HepG2 (cell line): ENCODE data around the gene C3orf38. TPM values are rescaled to one million over a fixed set of nuclear protein-coding genes. Genes with fewer than 3 reads are reported as not detected.

Source experiments
- ATAC-seq: fragments of 200-7000 bp; cut with Tn5 transposase; 3 replicates; pipeline ENCODE4 v1.9.1; 2020; ENCODE audit warnings: mild to moderate bottlenecking, moderate library complexity
- BruUV-seq: library from RNA; stranded (reverse); fragments of 400-500 nt; replicated peaks from 2 replicates; lab custom pipeline; 2021; lab: Mats Ljungman, UMichigan
- CTCF ChIA-PET: fragments of 300-600 bp; formaldehyde crosslinking; extraction: SDS; loops from one replicate; lab custom pipeline; 2021; ENCODE audit warnings: low total read pairs, inconsistent platforms, low intra/inter-chr PET ratio; lab: Yijun Ruan, JAX
- POLR2A ChIA-PET: fragments of 350-600 bp; sonication (Branson Sonifier 250); formaldehyde crosslinking; loops from one replicate; lab custom pipeline; 2020; ENCODE audit warnings: antibody characterized with exemption, inconsistent platforms; lab: Yijun Ruan, JAX
- DNase-seq: peaks from one replicate; pipeline ENCODE4 v3.0.0-alpha.2; 2015; ENCODE audit warnings: low spot score
- FAIRE-seq: peaks from 3 replicates; lab custom pipeline; 2011; peaks lifted over from hg19 to GRCh38; lab: Jason Lieb, UNC
- H2AFZ ChIP-seq: one replicate; pipeline ENCODE4 v1.6.1; 2011; ENCODE audit warnings: low read length, inconsistent platforms
- H3K27ac ChIP-seq: fragments of 300-600 bp; 3 replicates; pipeline ENCODE4 v1.8.0; 2011; ENCODE audit warnings: mixed run types, mild to moderate bottlenecking, mixed read lengths, low read length, inconsistent platforms; ENCODE audit not compliant: insufficient read depth; ENCODE audit errors: extremely low read length
- H3K27me3 ChIP-seq, 2 experiments: fragments of 200-600 bp in 1 of 2; 2 replicates in 1 of 2; 3 replicates in 1 of 2; pipeline versions ENCODE4 v1.6.0 to v1.8.0; 2011; ENCODE audit warnings: low read length in 2 of 2, mild to moderate bottlenecking in 2 of 2, moderate library complexity in 2 of 2, inconsistent platforms in 1 of 2; ENCODE audit not compliant: insufficient read depth in 2 of 2, control insufficient read depth in 1 of 2
- H3K36me3 ChIP-seq, 2 experiments: fragments of 200-600 bp in 1 of 2; replicated peaks in 1 of 2; 2 replicates in 1 of 2; 3 replicates in 1 of 2; pipeline versions ENCODE4 v1.5.1 to v1.8.0; 2011; ENCODE audit warnings: low read length in 2 of 2, inconsistent platforms in 1 of 2; ENCODE audit not compliant: insufficient read depth in 2 of 2, control insufficient read depth in 1 of 2
- H3K4me1 ChIP-seq: 2 replicates; pipeline ENCODE4 v1.5.1; 2012; ENCODE audit warnings: low read length, inconsistent platforms; ENCODE audit not compliant: insufficient read depth
- H3K4me2 ChIP-seq: 2 replicates; pipeline ENCODE4 v1.6.0; 2011; ENCODE audit warnings: low read depth, low read length, inconsistent platforms
- H3K4me3 ChIP-seq, 3 experiments: fragments of 200-600 bp in 1 of 3; sonication (generic), shearing (Covaris generic) in 1 of 3; replicated peaks in 1 of 3; 2 replicates each; pipeline ENCODE4 v1.5.1; 2011 to 2016; ENCODE audit warnings: low read length in 3 of 3, inconsistent platforms in 2 of 3, low read depth in 2 of 3, mild to moderate bottlenecking in 2 of 3, control low read depth in 1 of 3, mixed read lengths in 1 of 3; ENCODE audit not compliant: insufficient read depth in 1 of 3
- H3K79me2 ChIP-seq: one replicate; pipeline ENCODE4 v1.6.1; 2011; ENCODE audit warnings: low read length, inconsistent platforms; ENCODE audit not compliant: insufficient read depth
- H3K9ac ChIP-seq: 2 replicates; pipeline ENCODE4 v1.6.0; 2011; ENCODE audit warnings: mild to moderate bottlenecking, low read depth, low read length, inconsistent platforms; ENCODE audit not compliant: insufficient read depth
- H3K9me3 ChIP-seq: 2 replicates; pipeline ENCODE4 v1.5.1; 2012; ENCODE audit warnings: mild to moderate bottlenecking, low read length
- H4K20me1 ChIP-seq: 2 replicates; pipeline ENCODE4 v1.6.0; 2011; ENCODE audit warnings: inconsistent platforms, mild to moderate bottlenecking, low read length, moderate library complexity; ENCODE audit not compliant: insufficient read depth
- CENPT ChIP-seq: sonication (generic); formaldehyde crosslinking; IDR thresholded peaks from 2 replicates; pipeline ENCODE4 v1.8.0; 2022; ENCODE audit warnings: low read depth, mild to moderate bottlenecking, moderate library complexity, missing genetic modification reagents
- KAT7 ChIP-seq: IDR thresholded peaks from 2 replicates; pipeline ENCODE4 v1.6.1; 2018; ENCODE audit warnings: borderline replicate concordance, missing compliant biosample characterization
- PBX3 ChIP-seq: sonication (generic); formaldehyde crosslinking; IDR thresholded peaks from 2 replicates; pipeline ENCODE4 v1.8.1; 2023; ENCODE audit warnings: missing genetic modification reagents, inconsistent platforms, borderline replicate concordance
- RNF2 ChIP-seq: fragments of 450-650 bp; conservative IDR thresholded peaks from 2 replicates; pipeline ENCODE4 v1.6.1; 2016; ENCODE audit warnings: low read depth
- RXRB ChIP-seq: IDR thresholded peaks from 2 replicates; pipeline ENCODE4 v1.6.1; 2016; ENCODE audit warnings: borderline replicate concordance, missing genetic modification reagents, missing compliant biosample characterization
- SP140L ChIP-seq: sonication (generic); formaldehyde crosslinking; IDR thresholded peaks from 2 replicates; pipeline ENCODE4 v1.4.0; 2020; ENCODE audit warnings: missing genetic modification reagents, borderline replicate concordance
- ZNF124 ChIP-seq: sonication (generic); formaldehyde crosslinking; IDR thresholded peaks from 2 replicates; pipeline ENCODE4 v1.4.0; 2020; ENCODE audit warnings: missing genetic modification reagents
- WGBS: methylation state at CpG from one replicate; pipeline ENCODE4 v1.1.6; 2017; ENCODE audit warnings: low lambda C conversion rate; 5-methylcytosine and 5-hydroxymethylcytosine counted together
- in situ Hi-C: cut with HindIII; loops from 2 replicates; pipeline ENCODE4 v1.10.0; 2017; ENCODE audit warnings: low pct_unique_long_range_greater_than_20kb; ENCODE audit not compliant: extremely low pct_ligation_motif_present
- intact Hi-C: fragments of 100-400 bp; cut with micrococcal nuclease; formaldehyde crosslinking; loops from one replicate; pipeline ENCODE4 v1.10.0; 2022; ENCODE audit not compliant: unreplicated experiment
- polyA plus RNA-seq, 8 experiments: library from polyadenylated mRNA; depleted of rRNA in 3 of 8; stranded (reverse) in 7 of 8; unstranded in 1 of 8; fragments of >200 nt; fragmentation: Illumina TruSeq in 4 of 8; extraction: Trizol in 4 of 8; gene quantifications; 2 replicates each; pipeline versions ENCODE4 v1.2.1 to v1.2.3, GENCODE V29; 2011 to 2016; ENCODE audit warnings: low read depth in 4 of 8, missing spikeins in 1 of 8, mixed read lengths in 1 of 8; ENCODE audit not compliant: insufficient read depth in 1 of 8
- total RNA-seq, 5 experiments: library from RNA; depleted of rRNA; stranded (reverse); fragments of >200 nt; fragmentation: Illumina TruSeq; extraction: Trizol; gene quantifications; 2 replicates each; pipeline ENCODE4 v1.2.3, GENCODE V29; 2016; ENCODE audit warnings: low read depth in 1 of 5
- TF ChIP-seq, protein P1 (sequence below): sonication (generic); formaldehyde crosslinking; IDR thresholded peaks from 2 replicates; pipeline ENCODE4 v1.5.0; 2020; ENCODE audit warnings: mild to moderate bottlenecking, missing genetic modification reagents, borderline replicate concordance

Gene C3orf38
- total and polyA plus RNA-seq, 2 of the 13 experiments (the other 11 are each of a cell fraction or from before 2014, with no cell fraction given) = 6.0 to 17.5 TPM

DNA sequence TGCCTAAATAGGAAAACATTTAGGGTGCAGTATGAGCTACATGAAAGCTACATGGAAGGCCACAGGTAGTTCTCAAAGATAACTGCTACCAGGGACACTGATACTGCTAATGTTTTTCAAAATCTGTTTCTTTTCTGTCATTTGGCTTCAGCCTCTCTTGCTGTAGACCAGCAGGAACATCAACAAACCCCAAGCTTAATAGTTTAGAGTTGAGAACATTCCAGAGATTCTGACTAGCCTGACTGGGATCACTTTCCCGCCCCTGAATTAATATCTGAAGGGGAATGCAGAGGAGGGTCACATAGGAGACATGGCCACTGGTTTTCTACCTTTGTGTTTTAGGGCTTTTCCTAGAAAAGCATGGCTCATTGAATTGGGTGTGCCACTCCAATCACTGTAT, 16.9 kb upstream of the C3orf38 start:
- H3K9ac ChIP-seq = no peak overlapping the region
- no peak for FAIRE-seq
- H3K9me3 ChIP-seq = no peaks in the 10 kb centered on the region
- H3K4me3 ChIP-seq = no peak overlapping the region
- H3K36me3 ChIP-seq = peaks cover 0 to 23% of the 10 kb centered on the region in 2 experiments; a peak in 1 of 5 replicates
- intact Hi-C loops = loop anchor here (5.0 kb wide), 1 partner anchor 76 kb away; the partner anchor contains the start of genes CGGBP1 and ZNF654
- POLR2A ChIA-PET = no interaction called here
- H3K4me2 ChIP-seq = no peak overlapping the region
- no peak overlapping the region for H2AFZ ChIP-seq
- H3K27ac ChIP-seq = no peak overlapping the region
- CTCF ChIA-PET = no interaction called here
- no peaks in the 10 kb centered on the region for H3K27me3 ChIP-seq
- no peak for ATAC-seq
- no peaks in the 10 kb centered on the region for H4K20me1 ChIP-seq
- no peak for DNase-seq
- 100% methylated on average over 1 of the region's 1 CpG for WGBS
- BruUV-seq = no TSS peak
- TF ChIP-seq PBX3 (CRISPR knock-in tag) (no peak), RXRB (CRISPR knock-in tag) (no peak), CENPT (CRISPR knock-in tag) (no peak), RNF2 (no peak), ZNF124 (CRISPR knock-in tag) (no peak), KAT7 (no peak), SP140L (no peak)
- TF ChIP-seq, protein P1, sequence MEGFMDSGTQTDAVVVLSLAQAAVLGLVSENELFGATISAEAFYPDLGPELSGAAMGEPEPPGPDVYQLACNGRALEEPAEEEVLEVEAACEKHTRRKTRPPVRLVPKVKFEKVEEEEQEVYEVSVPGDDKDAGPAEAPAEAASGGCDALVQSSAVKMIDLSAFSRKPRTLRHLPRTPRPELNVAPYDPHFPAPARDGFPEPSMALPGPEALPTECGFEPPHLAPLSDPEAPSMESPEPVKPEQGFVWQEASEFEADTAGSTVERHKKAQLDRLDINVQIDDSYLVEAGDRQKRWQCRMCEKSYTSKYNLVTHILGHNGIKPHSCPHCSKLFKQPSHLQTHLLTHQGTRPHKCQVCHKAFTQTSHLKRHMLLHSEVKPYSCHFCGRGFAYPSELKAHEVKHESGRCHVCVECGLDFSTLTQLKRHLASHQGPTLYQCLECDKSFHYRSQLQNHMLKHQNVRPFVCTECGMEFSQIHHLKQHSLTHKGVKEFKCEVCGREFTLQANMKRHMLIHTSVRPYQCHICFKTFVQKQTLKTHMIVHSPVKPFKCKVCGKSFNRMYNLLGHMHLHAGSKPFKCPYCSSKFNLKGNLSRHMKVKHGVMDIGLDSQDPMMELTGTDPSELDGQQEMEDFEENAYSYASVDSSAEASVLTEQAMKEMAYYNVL (CRISPR knock-in tag) = no peak
- TF ChIP-seq, all 625 proteins: peak for 0
- Histone ChIP-seq H3K4me1 (no peaks in the 10 kb centered on the region), H3K79me2 (no peaks in the 10 kb centered on the region)
- in situ Hi-C loops = no loop called here
